GM19193 (cell line): ENCODE measurements around the gene NXN.

Source experiments
- POLR2A ChIP-seq: IDR thresholded peaks from 4 replicates; pipeline ENCODE4 v1.6.1; 2011; ENCODE audit not compliant: insufficient read depth, insufficient read length; ENCODE audit errors: extremely low read depth

Gene NXN

GRCh38 chr17:789160-789840 lies 190.3 kb downstream of the NXN start:
- no peak for TF ChIP-seq POLR2A

DNA sequence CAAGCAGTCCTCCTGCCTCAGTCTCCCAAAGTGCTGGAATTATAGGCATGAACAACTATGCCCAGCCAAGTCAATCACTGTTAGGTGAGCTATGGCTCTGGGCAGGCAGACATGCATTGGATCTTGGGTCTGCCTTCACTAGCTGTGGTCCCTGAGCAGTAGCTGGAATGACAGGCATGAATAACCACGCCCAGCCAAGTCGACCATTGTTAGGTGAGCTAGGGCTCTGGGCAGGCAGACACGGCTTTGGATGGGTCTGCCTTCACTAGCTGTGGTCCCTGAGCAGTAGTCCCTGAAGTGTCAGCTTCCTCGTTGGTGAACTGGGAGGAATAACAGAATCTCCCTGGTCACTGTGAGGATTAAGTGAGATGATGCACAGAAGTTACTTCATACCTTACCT lies 191.0 kb downstream of the NXN start:
- TF ChIP-seq POLR2A = no peak

GRCh38 chr17:787641-788221 lies 191.8 kb downstream of the NXN start:
- TF ChIP-seq POLR2A = no peak

GRCh38 chr17:784143-784542 lies 195.4 kb downstream of the NXN start:
- no peak for TF ChIP-seq POLR2A

GRCh38 chr17:781805-782731 lies 197.5 kb downstream of the NXN start, which contains the start of the genes GLOD4 and MRM3:
TSS of gene GLOD4 (minus strand) at chr17:782280. CDS start at chr17:782255, 25 bp downstream.
TSS of gene MRM3 (plus strand) at chr17:782353. CDS start at chr17:782379, 26 bp downstream.
- TF ChIP-seq POLR2A = peak; percentile 91

DNA sequence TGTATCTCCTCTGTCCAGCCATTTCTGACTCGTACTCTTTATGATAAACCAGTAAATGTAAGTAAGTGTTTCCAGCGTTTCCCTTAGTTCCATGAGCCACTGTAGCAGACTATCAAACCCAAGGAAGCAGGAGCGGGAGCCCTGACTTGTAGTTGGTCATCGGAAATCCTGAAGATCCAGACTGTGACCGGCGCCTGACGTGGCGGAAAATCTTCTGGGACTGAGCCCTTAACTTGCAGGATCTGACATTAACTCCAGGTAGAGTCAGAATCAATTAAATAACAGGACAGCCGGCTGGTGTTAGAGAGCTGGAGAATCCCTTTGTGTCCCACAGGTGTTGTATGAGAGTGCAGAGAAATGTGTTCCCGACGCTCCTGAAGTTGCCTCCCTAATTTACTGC lies 201.5 kb downstream of the NXN start:
- TF ChIP-seq POLR2A = no peak

DNA sequence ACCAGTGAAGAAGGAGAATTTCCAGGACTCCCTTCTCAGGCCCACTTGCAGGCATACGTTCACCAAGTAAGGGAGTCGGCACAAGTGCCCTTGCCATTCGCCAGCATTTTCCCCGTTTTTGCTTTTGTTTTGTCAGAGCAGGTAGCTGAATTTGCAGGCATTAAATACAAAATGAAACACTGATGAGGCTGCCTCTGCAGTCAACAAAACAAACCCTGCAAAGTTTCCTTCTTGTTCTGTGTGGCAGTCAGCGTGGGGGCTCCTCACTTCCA lies 205.3 kb downstream of the NXN start:
- TF ChIP-seq POLR2A = no peak

GRCh38 chr17:773467-774312 lies 205.9 kb downstream of the NXN start:
- TF ChIP-seq POLR2A = no peak

- no peak for TF ChIP-seq POLR2A
Observed at GRCh38 chr17:773016-773415, 206.6 kb downstream of the NXN start.

DNA sequence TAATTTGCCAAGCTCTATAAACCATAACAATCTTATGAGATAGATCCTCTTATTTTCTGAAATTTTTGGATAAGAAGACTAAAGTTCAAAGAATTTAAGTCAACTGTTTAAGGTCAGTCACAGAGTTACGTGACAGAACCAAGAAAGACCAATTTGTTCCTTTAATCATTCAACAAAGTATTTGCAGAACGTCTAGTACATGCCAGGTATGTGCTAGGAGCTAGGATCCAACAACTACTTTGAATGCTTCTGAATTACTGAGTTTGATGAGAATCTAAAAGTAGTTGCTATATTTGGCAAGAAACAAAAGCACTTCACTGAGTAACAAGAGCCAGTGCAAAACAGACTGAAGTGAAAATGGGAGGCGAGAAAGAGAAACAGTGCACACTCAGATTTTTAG lies 212.5 kb downstream of the NXN start:
- no peak for TF ChIP-seq POLR2A

DNA sequence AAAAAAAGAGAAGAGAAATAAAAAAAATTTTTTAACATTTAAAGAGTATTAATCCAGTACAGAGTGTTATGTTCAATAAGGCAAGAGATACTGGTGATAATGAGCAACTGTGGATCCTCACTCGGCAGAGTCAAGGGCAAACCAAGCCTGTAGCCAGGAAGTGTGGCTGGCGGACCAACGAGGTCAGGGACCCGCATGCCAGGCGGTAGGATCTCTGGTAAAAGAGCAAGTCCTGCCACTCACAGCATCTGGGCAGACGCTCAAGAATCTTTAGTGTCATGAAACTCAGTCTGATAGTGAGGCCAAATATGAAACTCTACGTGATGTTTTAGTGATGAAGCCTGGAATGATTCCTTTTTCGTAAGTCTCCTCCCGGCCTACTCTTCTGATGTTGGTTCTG lies 219.2 kb downstream of the NXN start:
- no peak for TF ChIP-seq POLR2A

DNA sequence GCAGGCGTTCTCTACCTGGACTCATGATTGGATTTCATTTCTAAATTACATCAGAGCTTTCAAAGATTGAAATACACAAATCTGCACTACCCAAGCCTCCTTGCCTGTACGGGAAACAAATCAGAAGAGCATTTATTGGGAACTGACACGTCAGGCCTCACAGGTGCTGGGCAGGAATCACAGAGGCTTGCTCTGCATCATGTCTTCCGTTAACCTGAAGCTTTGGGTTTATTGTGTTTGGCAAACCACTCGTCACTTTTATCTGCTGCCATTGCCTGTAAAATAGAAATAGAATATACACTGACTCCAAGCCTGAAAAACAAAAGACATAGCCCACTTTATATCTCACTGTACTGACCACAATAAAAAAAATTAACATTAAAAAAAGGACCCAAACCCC lies 219.6 kb downstream of the NXN start:
- TF ChIP-seq POLR2A = no peak

DNA sequence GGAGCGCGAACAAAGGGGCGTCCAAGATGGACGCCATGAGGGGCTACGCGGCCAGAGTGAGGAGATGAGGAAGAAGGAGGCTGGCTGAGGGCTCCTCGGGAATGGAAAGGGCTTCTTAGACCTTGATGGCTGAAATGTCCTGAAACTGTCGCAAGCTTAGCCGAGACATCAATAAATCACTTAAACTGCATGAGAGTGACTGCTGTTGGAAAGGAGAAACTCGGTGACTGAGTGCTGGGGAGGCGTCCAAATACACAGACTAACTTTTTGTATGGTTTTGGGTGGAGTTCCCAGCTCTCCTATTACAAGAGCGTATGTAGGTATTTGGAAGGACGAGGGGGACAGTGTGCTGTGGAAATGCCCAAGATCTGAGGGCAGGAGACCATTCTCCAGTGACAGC lies 226.2 kb downstream of the NXN start:
- no peak for TF ChIP-seq POLR2A

- TF ChIP-seq POLR2A = no peak
Observed at GRCh38 chr17:752620-753219, 226.9 kb downstream of the NXN start.
